Measurements from ENCODE around the gene MPIG6B.

MPIG6B gene

DNA sequence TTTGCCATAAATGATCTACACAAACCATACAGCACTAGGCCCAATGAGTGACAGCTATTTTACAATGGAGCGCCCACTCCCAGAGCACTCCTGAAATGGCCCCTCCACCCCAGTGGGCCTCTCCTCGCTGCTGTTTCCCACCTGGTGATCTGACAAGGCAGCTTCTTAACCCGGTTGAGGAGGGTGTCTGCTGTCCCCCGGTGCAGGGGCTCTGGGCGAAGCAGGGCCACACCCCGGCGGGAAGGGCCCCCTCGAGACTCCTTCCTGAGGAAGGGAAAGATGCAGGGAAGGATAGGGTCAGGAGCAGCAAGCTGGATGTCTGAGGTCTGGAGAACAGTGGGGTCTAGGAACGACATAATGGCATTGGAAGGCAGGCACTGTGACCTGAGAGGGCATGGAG lies 30.3 kb upstream of the MPIG6B start:
- POLR2A ChIA-PET, result interaction anchor here (1.9 kb wide), 1 partner anchor 10 kb away, joined by 6 read pairs; the partner anchor contains the start of gene ABHD16A
- H3K4me3 ChIP-seq (ENCODE audit: low read depth, low read length), result no peak overlapping the region
- CTCF ChIA-PET, result interaction anchor here (1.0 to 4.4 kb wide), 5 partner anchors 9 to 137 kb away, joined by 3 to 29 read pairs (median 5); partner anchors contain the start of gene LY6G5C
- no peak for DNase-seq (ENCODE audit: low read depth, low spot score)
- TF ChIP-seq, protein P1, sequence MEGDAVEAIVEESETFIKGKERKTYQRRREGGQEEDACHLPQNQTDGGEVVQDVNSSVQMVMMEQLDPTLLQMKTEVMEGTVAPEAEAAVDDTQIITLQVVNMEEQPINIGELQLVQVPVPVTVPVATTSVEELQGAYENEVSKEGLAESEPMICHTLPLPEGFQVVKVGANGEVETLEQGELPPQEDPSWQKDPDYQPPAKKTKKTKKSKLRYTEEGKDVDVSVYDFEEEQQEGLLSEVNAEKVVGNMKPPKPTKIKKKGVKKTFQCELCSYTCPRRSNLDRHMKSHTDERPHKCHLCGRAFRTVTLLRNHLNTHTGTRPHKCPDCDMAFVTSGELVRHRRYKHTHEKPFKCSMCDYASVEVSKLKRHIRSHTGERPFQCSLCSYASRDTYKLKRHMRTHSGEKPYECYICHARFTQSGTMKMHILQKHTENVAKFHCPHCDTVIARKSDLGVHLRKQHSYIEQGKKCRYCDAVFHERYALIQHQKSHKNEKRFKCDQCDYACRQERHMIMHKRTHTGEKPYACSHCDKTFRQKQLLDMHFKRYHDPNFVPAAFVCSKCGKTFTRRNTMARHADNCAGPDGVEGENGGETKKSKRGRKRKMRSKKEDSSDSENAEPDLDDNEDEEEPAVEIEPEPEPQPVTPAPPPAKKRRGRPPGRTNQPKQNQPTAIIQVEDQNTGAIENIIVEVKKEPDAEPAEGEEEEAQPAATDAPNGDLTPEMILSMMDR (IDR thresholded peaks at IDR 0.05; ENCODE audit: insufficient read depth, low read length, missing control alignments), result no peak

DNA sequence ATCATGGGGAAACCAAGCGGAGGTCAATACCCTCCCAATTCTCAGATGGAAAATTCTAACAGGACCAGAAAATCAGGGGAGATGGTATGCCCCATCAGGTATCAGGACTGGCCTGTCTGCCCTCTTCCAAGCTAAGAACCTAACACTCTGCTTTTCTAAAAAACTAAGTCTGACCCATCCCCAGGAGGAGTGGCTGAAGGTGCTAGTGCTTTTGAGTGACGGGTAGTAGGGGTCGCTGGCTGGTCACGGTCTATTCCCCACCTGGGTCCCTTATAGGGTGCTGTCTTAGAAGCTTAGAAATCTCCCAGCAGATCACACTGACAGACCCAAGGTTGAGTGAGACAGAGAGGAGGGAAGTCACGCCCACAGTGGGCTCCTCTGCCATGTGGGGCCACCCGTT lies 29.6 kb upstream of the MPIG6B start:
- POLR2A ChIA-PET, result interaction anchor here (1.9 kb wide), 1 partner anchor 9 kb away, joined by 6 read pairs; the partner anchor contains the start of gene ABHD16A
- TF ChIP-seq, protein P1 (IDR thresholded peaks at IDR 0.05; ENCODE audit: insufficient read depth, low read length, missing control alignments), result no peak
- CTCF ChIA-PET, result interaction anchor here (1.4 to 4.4 kb wide), 5 partner anchors 12 to 102 kb away, joined by 3 to 29 read pairs (median 4); partner anchors contain the start of genes LY6G5C and VARS1

DNA sequence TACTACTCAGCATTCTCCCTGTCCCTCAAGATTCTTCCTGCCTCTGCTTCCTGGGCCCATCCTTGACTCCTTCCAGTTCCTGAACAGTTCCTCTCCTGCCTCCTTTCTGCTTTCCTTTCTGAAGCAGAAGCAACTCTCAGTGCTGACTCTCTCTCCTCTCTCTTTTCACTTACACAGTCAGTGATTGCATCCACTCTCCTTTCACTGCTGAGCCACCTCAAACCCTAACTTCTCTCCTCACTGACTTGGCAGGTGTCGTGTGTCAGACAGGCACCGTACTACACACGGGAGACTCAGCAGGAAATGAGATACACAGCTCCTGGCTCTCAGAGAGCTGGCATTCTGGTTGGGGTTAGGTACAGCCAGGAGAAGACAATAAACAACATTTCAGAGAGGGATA lies 25.6 kb upstream of the MPIG6B start:
- DNase-seq (ENCODE audit: low read depth, low spot score), result no peak
- TF ChIP-seq, protein P1 (IDR thresholded peaks at IDR 0.05; ENCODE audit: insufficient read depth, low read length, missing control alignments), result no peak
- POLR2A ChIA-PET, result no interaction called here
- H3K4me3 ChIP-seq (ENCODE audit: low read depth, low read length), result no peak overlapping the region
- CTCF ChIA-PET, result interaction anchor here (1.1 kb wide), 1 partner anchor 7 kb away, joined by 4 read pairs; no protein-coding TSS in a partner anchor

More for the DNA sequence above, 29.6 kb upstream of the MPIG6B start:
- no peak overlapping the region for H3K4me3 ChIP-seq (ENCODE audit: low read depth, low read length)
- no peak for DNase-seq (ENCODE audit: low read depth, low spot score)

DNA sequence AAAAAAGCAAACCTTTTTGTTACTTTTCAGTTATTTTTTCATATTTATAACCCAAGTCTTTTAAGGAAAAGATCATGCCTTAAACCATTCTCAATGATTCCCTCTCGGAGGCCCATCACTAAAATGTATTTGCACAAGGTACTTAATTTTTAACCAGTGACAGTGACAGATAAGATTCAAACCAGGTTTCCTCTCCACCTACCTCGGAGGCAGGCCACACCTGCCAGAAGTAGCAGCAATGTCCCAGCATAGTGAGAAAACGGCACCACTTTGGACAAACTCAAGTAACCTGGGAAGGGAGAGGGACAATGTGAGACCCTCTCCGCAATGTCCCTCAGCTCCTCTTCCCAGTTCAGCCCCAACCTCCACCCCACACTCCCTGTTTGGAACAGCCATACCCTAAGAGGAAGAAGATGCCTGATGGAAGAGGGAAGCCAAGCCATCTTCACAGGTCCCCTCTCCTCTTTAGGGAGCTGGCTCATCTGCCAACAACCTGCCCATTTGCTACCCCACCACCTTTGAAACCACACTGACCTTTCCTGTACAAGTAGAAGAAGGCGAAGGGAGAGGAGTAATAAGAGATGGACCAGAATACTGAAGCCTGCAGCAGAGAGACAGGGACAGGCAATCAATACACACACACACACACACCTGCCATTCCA lies 22.3 kb upstream of the MPIG6B start:
- ChIA-PET CTCF (interaction anchor here (1.7 kb wide), 1 partner anchor 9 kb away, joined by 6 read pairs; no protein-coding TSS in a partner anchor), POLR2A (interaction anchor here (1.5 kb wide), 1 partner anchor 127 kb away, joined by 3 read pairs; the partner anchor contains the start of gene HSPA1B)
- no peak for DNase-seq (ENCODE audit: low read depth, low spot score)
- TF ChIP-seq, protein P1 (IDR thresholded peaks at IDR 0.05; ENCODE audit: insufficient read depth, low read length, missing control alignments), result no peak
- H3K4me3 ChIP-seq (ENCODE audit: low read depth, low read length), result no peak overlapping the region

DNA sequence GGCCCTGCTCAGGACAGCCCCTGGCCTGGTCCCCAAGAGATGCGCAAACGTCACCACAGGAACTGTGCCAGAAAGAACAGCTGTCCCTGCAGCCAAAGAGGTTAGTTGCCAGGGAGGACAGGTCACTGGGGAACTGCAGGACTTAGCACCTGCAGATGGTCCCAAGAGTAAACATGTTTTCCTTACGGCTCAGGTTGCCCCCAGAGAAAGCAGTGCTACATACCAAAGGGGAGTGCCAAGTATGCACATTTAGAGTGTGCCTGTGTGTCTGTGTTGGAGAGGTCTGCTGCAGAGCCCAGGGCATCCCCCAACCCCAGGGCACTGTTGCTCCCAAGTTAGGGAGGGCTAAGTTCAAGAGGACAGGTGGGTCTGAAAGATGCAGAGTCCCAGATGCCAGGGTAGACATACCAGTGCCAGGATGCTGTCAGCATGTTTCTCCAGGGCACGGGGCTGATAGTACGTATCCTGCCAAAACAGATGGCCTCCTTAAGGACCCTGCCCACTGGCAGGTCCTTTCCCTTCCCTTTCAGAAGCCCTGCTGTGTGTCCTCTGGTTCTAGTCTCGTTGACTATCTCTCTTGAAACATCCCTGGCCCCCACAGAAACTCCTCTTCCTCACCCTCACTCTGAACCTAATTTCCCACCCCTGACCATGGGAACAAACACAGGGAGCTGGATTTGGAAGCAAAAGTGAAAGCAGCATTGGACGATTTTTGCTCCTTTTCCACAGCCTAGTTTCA lies 21.3 kb upstream of the MPIG6B start:
- peak overlapping the region; percentile 84 for H3K4me3 ChIP-seq (ENCODE audit: low read depth, low read length)
- CTCF ChIA-PET, result interaction anchor here (0.8 to 2.2 kb wide), 6 partner anchors 10 to 128 kb away, joined by 3 to 11 read pairs (median 5); no protein-coding TSS in a partner anchor
- TF ChIP-seq, protein P1 (IDR thresholded peaks at IDR 0.05; ENCODE audit: insufficient read depth, low read length, missing control alignments), result no peak
- DNase-seq (ENCODE audit: low read depth, low spot score), result no peak
- POLR2A ChIA-PET, result interaction anchor here (0.6 to 1.9 kb wide), 4 partner anchors 8 to 128 kb away, joined by 3 to 6 read pairs (median 3); partner anchors contain the start of gene HSPA1B

Data from AG04449 (cell line).